Heart right ventricle (tissue), 16 donors: ENCODE results near the gene PRC1. TPM values are rescaled to one million over a fixed set of nuclear protein-coding genes. Genes with fewer than 3 reads are reported as not detected.
A peak's percentile ranks its signal among the peaks of the same experiment; 100 is the strongest.
"Not testable (repeated sequence)": the region's sequence is repeated elsewhere in the genome, so short reads cannot be mapped to it uniquely, and the experiment has no call there.

Experiments used
- ATAC-seq, 8 donors: fragments of 200-7000 bp; cut with Tn5 transposase; one replicate each; pipeline ENCODE4 v1.9.1; 2020; ENCODE audit warnings: mild to moderate bottlenecking in 8 of 8, moderate library complexity in 8 of 8, moderate number of reproducible peaks in 1 of 8
- DNase-seq, 2 donors: peaks; one replicate each; pipeline ENCODE4 v3.0.0-alpha.2; 2020
- H3K27ac ChIP-seq, 10 donors: fragments of 200-600 bp; sonication (generic) in 2 of 10; one replicate each; pipeline versions ENCODE4 v1.5.0 to v1.8.0; 2020 to 2022; ENCODE audit warnings: mild to moderate bottlenecking in 3 of 10
- H3K27me3 ChIP-seq, 7 donors: fragments of 200-600 bp; one replicate each; pipeline ENCODE4 v1.8.0; 2021 to 2022; ENCODE audit warnings: mild to moderate bottlenecking in 2 of 7
- H3K36me3 ChIP-seq, 9 donors: fragments of 200-600 bp; sonication (generic) in 1 of 9; one replicate each; pipeline versions ENCODE4 v1.5.0 to v1.8.0; 2020 to 2022; ENCODE audit warnings: mild to moderate bottlenecking in 2 of 9
- H3K4me1 ChIP-seq, 9 donors: fragments of 200-600 bp; sonication (generic) in 1 of 9; one replicate each; pipeline versions ENCODE4 v1.5.0 to v1.8.0; 2020 to 2022; ENCODE audit warnings: mild to moderate bottlenecking in 4 of 9
- H3K4me3 ChIP-seq, 10 donors: fragments of 200-600 bp; sonication (generic) in 2 of 10; one replicate each; pipeline versions ENCODE4 v1.5.0 to v1.8.0; 2020 to 2022; ENCODE audit warnings: mild to moderate bottlenecking in 7 of 10, moderate library complexity in 2 of 10
- H3K9me3 ChIP-seq, 11 donors: fragments of 200-600 bp in 10 of 11; sonication (generic) in 2 of 11; one replicate each; pipeline versions ENCODE4 v1.5.0 to v1.8.0; 2013 to 2022; ENCODE audit warnings: mild to moderate bottlenecking in 2 of 11, control low read depth in 1 of 11, moderate library complexity in 1 of 11
- WGBS, 2 donors: extraction: QIAGEN DNeasy Blood & Tissue Kit; methylation state at CpG; one replicate each; pipeline ENCODE4 v1.1.7; 2013; ENCODE audit warnings: inconsistent platforms in 1 of 2; 5-methylcytosine and 5-hydroxymethylcytosine counted together
- intact Hi-C, 10 donors: fragments of 100-400 bp; cut with DNase I; formaldehyde crosslinking; loops; one replicate each; pipeline versions ENCODE4 v1.11.1 to v1.14.2; 2022
- polyA plus RNA-seq, 2 donors: library from polyadenylated mRNA; stranded (reverse); fragments of 200-250 nt; gene quantifications; one replicate each; pipeline ENCODE4 v1.2.3, GENCODE V29; 2013
- total RNA-seq, 10 donors: library from RNA; stranded (reverse); fragmentation: NEBNext Ultra II Directional in 3 of 10; extraction: Animal tissue kit (Norgen Biotek cat#: 25700) in 3 of 10; gene quantifications; one replicate each; pipeline versions ENCODE4 v1.2.1 to v1.2.4, GENCODE V29; 2021 to 2023
- TF ChIP-seq, protein P1 (sequence below), 9 donors: fragments of 200-600 bp; sonication (generic) in 2 of 9; IDR thresholded peaks; one replicate each; pipeline versions ENCODE4 v1.5.0 to v1.8.0; 2021 to 2022; ENCODE audit warnings: antibody characterized with exemption in 9 of 9, mild to moderate bottlenecking in 5 of 9, moderate library complexity in 1 of 9
- donor health status: Arrhythmogenic right ventricular cardiomyopathy.
- donor health status: ischemic (EF 13 %, LVEDD 7.1; RV severe dilation, severe dysfunction).
- donor health status: healthy with polysubstance abuse.
- donor health status: DM: no; HTN: yes; CAD: no.
- donor health status: DM: no; HTN: no; CAD: no.
- donor health status: ischemic (EF 25% LVEDD 6.9; RV normal size, moderate dysfunction).
- donor health status: ischemic (EF 25% LVEDD 5.7; RV mildly dilated, moderate dysfunction).
- donor health status: healthy.
- donor health status: DM: yes; HTN: yes; CAD: no.
- donor health status: Ischemic cardiomyopathy.
- donor health status: ischemic (EF 35%, LVEDD 5.7; RV mildly dilated, moderate dysfunction).
- donor health status: nonischemic (EF 11% LVEDD 7.7; RV severe dilation, severe dysfunction).
- donor health status: DM: yes; HTN: yes; CAD: no.
- donor health status: PGD.
- donor health status: ischemic (EF 29% LVEDD 5.4; RV normal size, mild dysfunction).
- donor health status: nonischemic (EF 23%, LVEDD 6.1; RV moderate dilation, normal function).

Gene PRC1
- total and polyA plus RNA-seq, 12 donors = 2.1 to 16.2 (median 4.6) TPM

DNA sequence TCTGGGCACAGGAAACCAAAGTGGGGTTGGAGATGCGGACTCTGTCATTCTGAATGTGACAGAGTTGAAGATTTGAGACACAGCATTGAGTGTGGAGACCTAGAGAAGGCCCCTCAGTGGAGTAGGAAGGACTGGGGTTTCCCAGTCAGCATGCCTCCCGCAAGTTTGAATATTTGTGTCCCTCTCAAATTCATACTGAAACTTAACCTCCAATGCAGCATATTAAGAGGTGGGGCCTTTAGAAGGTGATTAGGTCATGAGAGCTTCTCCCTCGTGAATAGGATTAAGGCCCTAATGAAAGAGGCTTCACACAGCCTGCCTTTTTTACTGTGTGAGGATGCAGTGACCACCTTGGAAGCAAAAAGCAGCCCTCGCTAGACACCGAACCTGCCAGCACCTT lies 70.0 kb downstream of the PRC1 start:
- TF ChIP-seq, protein P1, sequence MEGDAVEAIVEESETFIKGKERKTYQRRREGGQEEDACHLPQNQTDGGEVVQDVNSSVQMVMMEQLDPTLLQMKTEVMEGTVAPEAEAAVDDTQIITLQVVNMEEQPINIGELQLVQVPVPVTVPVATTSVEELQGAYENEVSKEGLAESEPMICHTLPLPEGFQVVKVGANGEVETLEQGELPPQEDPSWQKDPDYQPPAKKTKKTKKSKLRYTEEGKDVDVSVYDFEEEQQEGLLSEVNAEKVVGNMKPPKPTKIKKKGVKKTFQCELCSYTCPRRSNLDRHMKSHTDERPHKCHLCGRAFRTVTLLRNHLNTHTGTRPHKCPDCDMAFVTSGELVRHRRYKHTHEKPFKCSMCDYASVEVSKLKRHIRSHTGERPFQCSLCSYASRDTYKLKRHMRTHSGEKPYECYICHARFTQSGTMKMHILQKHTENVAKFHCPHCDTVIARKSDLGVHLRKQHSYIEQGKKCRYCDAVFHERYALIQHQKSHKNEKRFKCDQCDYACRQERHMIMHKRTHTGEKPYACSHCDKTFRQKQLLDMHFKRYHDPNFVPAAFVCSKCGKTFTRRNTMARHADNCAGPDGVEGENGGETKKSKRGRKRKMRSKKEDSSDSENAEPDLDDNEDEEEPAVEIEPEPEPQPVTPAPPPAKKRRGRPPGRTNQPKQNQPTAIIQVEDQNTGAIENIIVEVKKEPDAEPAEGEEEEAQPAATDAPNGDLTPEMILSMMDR (IDR thresholded peaks at IDR 0.05) = no peak
- Histone ChIP-seq H3K4me1 (peaks cover 0 to 16% (median 7%) of the 10 kb centered on the region in 9 donors), H3K36me3 (peaks cover 0 to 34% (median 17%) of the 10 kb centered on the region in 9 donors), H3K9me3 (no peaks in the 10 kb centered on the region), H3K4me3 (no peak overlapping the region), H3K27me3 (no peaks in the 10 kb centered on the region), H3K27ac (no peak overlapping the region)
- DNase-seq (no peak), ATAC-seq (no peak)
- intact Hi-C loops = no loop called here
- WGBS, 2 donors = 89 to 95% methylated on average over 5 of the region's 5 CpGs

DNA sequence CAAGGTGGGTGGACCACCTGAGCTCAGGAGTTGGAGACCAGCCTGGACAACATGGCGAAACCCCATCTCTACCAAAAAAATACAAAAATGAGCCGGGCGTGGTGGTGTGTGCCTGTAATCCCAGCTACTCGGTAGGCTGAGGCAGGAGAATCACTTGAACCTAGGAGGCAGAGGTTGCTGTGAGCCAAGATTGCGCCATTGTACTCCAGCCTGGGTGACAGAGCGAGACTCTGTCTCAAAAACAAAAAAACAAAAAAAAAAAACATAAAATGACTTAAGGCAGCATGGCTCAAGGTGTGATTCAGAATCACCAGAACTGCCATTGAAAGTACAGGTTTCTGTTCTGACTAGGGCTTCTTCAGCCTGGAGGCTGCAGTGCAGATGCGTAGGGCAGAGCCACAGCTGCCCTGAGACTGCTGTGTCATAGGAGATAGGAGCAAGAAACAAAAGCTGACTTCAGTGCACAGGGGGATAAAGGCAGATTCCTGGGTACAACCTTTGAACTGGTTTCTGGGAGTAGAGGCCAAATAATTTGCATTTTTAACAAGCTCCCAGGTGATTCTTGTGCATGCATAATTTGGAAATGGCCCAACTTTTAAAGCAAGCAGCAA lies 71.5 kb downstream of the PRC1 start:
- H3K4me3 ChIP-seq, DNase-seq, intact Hi-C loops, ATAC-seq, H3K27me3 ChIP-seq, H3K9me3 ChIP-seq: not testable (repeated sequence)
- WGBS, 2 donors = 93 to 96% methylated on average over 7 of the region's 7 CpGs
- peaks cover 0 to 50% (median 26%) of the 10 kb centered on the region in 9 donors for H3K36me3 ChIP-seq
- peak overlapping the region in 2 of 10 donors; percentile 15 to 40 for H3K27ac ChIP-seq
- peaks cover 0 to 15% (median 8%) of the 10 kb centered on the region in 9 donors for H3K4me1 ChIP-seq

DNA sequence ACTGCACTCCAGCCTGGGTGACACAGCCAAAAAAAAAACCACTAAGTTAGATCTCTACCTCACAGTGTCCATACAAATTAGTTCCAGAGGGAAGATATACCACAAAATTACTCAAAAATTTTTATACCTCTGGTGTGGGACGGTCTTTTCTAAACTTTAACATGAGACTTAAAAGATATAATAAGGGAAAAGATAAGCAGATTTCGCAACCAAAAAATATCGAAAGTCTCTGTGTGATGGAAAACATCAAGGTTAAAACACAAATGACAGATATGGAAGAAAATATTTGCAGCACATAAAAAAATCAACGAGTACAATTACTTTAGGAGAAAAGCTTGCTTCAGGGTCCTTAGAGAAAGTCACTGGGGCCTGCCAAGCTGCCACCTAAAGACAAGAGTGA lies 72.4 kb downstream of the PRC1 start:
- intact Hi-C loops = no loop called here
- no peak for DNase-seq
- TF ChIP-seq, protein P1 (IDR thresholded peaks at IDR 0.05) = no peak

DNA sequence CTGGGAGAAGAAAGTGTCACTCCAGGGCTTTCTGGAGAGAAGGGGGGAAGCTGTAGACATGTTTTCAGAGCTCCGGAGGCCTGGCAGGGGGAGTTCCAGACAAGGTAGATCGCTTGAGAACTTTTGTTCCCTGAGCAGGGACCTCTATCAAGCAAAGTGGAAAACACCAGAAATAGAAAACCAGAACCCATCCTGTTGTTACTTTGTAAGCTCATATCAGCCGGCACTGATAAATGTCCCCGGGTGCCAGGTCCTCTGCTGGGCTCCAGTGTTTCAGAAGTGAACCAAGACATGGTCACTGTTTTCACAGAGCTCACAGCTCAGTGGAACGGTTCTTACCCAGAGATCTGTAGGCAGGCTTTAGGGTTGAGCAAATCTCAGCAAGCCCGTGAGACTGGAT lies 75.5 kb downstream of the PRC1 start:
- Histone ChIP-seq H3K27me3 (no peaks in the 10 kb centered on the region), H3K36me3 (peaks cover 0 to 87% (median 54%) of the 10 kb centered on the region in 9 donors), H3K4me3 (no peak overlapping the region), H3K4me1 (peaks cover 3 to 42% (median 26%) of the 10 kb centered on the region in 9 donors), H3K27ac (peak overlapping the region; percentile 40 to 90 (median 80)), H3K9me3 (no peaks in the 10 kb centered on the region)
- TF ChIP-seq, protein P1 (IDR thresholded peaks at IDR 0.05) = no peak
- 38 to 62% methylated on average over 6 of the region's 6 CpGs for WGBS, 2 donors
- DNase-seq = no peak
- peak in 7 of 8 donors; percentile 2 to 68 (median 31) for ATAC-seq
- intact Hi-C loops = no loop called here

More for the DNA sequence above, 72.4 kb downstream of the PRC1 start:
- ATAC-seq = no peak
- Histone ChIP-seq H3K27me3 (no peaks in the 10 kb centered on the region), H3K4me1 (peaks cover 0 to 23% (median 14%) of the 10 kb centered on the region in 9 donors), H3K36me3 (peaks cover 0 to 59% (median 34%) of the 10 kb centered on the region in 9 donors), H3K4me3 (no peak overlapping the region), H3K27ac (no peak overlapping the region), H3K9me3 (no peaks in the 10 kb centered on the region)
- WGBS, 2 donors = 89 to 94% methylated on average over 4 of the region's 4 CpGs
